Omental fat pad (tissue), 4 donors: Measurements from ENCODE around the gene ACOX3. TPM values are rescaled to one million over a fixed set of nuclear protein-coding genes. Genes with fewer than 3 reads are reported as not detected.

Experiments used
- ATAC-seq: fragments of 150-250 bp; one replicate; pipeline ENCODE4 v1.9.1; 2016; ENCODE audit warnings: mild to moderate bottlenecking, moderate library complexity; ENCODE audit not compliant: low FRiP score
- DNase-seq: peaks from one replicate; pipeline ENCODE4 v3.0.0-alpha.2; 2019; ENCODE audit warnings: low spot score
- CTCF ChIP-seq, 3 donors: fragments of 450-650 bp; IDR thresholded peaks; one replicate each; pipeline ENCODE4 v1.5.1; 2016 to 2017; ENCODE audit warnings: antibody characterized with exemption in 3 of 3, mild to moderate bottlenecking in 3 of 3, moderate library complexity in 2 of 3
- total RNA-seq, 4 donors: library from RNA; depleted of rRNA; stranded (reverse); fragments of >200 nt; gene quantifications; one replicate each; pipeline ENCODE4 v1.1.0, GENCODE V29; 2016

Gene ACOX3
- total RNA-seq, 4 donors from 2014 or later: 14.7 to 28.2 (median 23.6) TPM

- no peak for TF ChIP-seq CTCF (IDR thresholded peaks at IDR 0.05)
- ATAC-seq (no peak), DNase-seq (no peak)
Measured at GRCh38 chr4:8465615-8466611, 25.4 kb upstream of the ACOX3 start.

GRCh38 chr4:8464381-8464780 is 23.9 kb upstream of the ACOX3 start:
- DNase-seq: no peak
- no peak for ATAC-seq
- TF ChIP-seq CTCF (IDR thresholded peaks at IDR 0.05): no peak

- no peak for ATAC-seq
- DNase-seq: no peak
- TF ChIP-seq CTCF (IDR thresholded peaks at IDR 0.05): no peak
Measured at GRCh38 chr4:8463811-8464210, 23.3 kb upstream of the ACOX3 start.

- ATAC-seq (no peak), DNase-seq (no peak)
- no peak for TF ChIP-seq CTCF (IDR thresholded peaks at IDR 0.05)
Measured at GRCh38 chr4:8461616-8462015, 21.1 kb upstream of the ACOX3 start.

- ATAC-seq (no peak), DNase-seq (no peak)
- no peak for TF ChIP-seq CTCF (IDR thresholded peaks at IDR 0.05)
Measured at GRCh38 chr4:8461086-8461485, 20.6 kb upstream of the ACOX3 start.

- ATAC-seq: no peak
Measured at GRCh38 chr4:8459867-8460445, 19.4 kb upstream of the ACOX3 start.

More at GRCh38 chr4:8459867-8460445, 19.4 kb upstream of the ACOX3 start:
- DNase-seq: no peak
- no peak for TF ChIP-seq CTCF (IDR thresholded peaks at IDR 0.05)
